ENCODE data around the gene ATP6V1F.

The ATP6V1F gene

DNA sequence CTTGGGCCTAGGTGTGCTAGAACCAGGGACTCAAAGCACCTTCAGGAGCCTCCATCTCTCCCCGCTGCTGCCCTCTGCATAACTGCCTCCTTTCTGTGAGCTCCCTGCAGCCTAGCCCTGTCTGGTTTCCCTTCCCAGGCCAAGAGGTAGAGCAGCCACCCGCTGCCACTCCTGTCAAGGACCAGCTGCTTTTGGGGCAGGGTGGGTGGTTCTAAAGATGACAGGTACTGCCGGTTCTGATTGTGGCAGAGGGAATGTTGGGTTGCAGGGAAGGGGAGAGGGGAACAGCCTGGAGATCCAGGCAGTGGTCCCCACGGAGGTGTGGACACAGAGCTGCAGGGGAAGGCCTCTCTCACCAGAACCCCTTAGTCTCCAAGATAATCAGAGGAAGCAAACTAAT lies 36.1 kb upstream of the ATP6V1F start:
- Histone ChIP-seq H3K27ac (peak overlapping the region in 1 of 2 donors; percentile 73), H3K27me3 (no peaks in the 10 kb centered on the region), H3K4me1 (peaks cover 0 to 41% (median 30%) of the 10 kb centered on the region in 4 donors), H3K4me3 (no peak overlapping the region), H3K36me3 (no peaks in the 10 kb centered on the region), H3K9me3 (no peaks in the 10 kb centered on the region)
- TF ChIP-seq, protein P1, sequence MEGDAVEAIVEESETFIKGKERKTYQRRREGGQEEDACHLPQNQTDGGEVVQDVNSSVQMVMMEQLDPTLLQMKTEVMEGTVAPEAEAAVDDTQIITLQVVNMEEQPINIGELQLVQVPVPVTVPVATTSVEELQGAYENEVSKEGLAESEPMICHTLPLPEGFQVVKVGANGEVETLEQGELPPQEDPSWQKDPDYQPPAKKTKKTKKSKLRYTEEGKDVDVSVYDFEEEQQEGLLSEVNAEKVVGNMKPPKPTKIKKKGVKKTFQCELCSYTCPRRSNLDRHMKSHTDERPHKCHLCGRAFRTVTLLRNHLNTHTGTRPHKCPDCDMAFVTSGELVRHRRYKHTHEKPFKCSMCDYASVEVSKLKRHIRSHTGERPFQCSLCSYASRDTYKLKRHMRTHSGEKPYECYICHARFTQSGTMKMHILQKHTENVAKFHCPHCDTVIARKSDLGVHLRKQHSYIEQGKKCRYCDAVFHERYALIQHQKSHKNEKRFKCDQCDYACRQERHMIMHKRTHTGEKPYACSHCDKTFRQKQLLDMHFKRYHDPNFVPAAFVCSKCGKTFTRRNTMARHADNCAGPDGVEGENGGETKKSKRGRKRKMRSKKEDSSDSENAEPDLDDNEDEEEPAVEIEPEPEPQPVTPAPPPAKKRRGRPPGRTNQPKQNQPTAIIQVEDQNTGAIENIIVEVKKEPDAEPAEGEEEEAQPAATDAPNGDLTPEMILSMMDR (IDR thresholded peaks at IDR 0.05), result no peak
- intact Hi-C loops (cut with DNase I; ENCODE audit: low total_unique reads), result loop anchor here (5.0 kb wide), 1 partner anchor 34 kb away; the partner anchor contains the start of gene CCDC136
- DNase-seq, result no peak

DNA sequence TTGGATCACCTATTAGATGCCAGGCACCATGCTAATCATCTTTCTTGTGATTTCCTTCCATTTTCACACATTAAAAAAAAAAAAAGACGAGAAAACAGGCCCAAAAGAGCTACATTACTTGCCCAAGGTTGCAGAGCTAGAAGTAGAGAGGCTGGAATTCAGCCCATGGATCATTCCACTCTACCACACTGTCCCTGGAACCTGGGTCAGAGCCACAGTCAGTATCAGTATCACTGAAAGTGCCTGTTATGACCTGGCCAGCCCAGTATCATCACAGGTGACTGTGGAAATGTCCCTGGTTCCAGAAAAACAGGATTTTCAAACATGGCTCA lies 35.8 kb upstream of the ATP6V1F start:
- Histone ChIP-seq H3K27ac (peak overlapping the region; percentile 73 to 83), H3K27me3 (no peaks in the 10 kb centered on the region)
- intact Hi-C loops (cut with DNase I; ENCODE audit: low total_unique reads), result loop anchor here (5.0 kb wide), 1 partner anchor 35 kb away; the partner anchor contains the start of gene CCDC136

DNA sequence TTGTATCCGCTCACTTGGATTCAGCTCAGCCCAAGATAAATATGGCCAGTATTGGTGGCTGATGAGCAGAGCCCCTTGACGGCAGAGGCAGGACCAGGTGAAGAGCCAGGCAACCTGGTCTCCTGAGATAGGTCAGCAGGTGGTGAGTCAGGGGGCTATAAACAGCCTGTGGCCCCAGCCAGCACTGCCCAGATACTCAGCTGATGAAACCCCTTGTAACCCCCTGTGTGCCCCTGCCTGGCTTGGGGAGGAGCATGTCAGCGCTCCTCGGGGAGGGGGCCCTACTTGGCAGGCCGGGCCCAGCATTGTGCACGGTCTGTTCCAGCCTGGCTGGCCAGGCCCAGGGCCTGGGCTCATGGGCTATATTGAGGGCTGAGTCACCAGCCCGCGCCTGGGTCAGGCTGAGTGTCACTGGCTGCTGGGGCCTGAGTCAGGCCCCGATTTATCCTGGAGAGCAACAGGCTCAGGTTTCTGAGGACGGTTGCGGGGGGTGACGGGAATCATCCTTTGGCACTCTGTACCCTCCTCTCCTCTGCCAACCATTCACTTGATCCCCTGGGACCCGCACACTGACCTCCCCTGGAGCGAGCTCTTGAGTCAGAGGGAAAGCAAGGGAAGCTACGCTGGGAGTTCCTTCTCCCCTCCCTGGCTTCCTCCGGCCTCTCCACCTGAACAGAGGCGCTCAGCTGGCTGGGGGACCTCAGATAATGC lies 35.3 kb upstream of the ATP6V1F start:
- peaks cover 0 to 50% (median 39%) of the 10 kb centered on the region in 4 donors for H3K4me1 ChIP-seq
- TF ChIP-seq, protein P1 (IDR thresholded peaks at IDR 0.05), result no peak
- H3K9me3 ChIP-seq, result no peaks in the 10 kb centered on the region
- H3K4me3 ChIP-seq, result no peak overlapping the region
- intact Hi-C loops (cut with DNase I; ENCODE audit: low total_unique reads), result loop anchor here (5.0 kb wide), 1 partner anchor 35 kb away; the partner anchor contains the start of gene CCDC136
- H3K36me3 ChIP-seq, result no peaks in the 10 kb centered on the region
- peak overlapping the region; percentile 73 to 83 for H3K27ac ChIP-seq
- no peaks in the 10 kb centered on the region for H3K27me3 ChIP-seq
- DNase-seq, result peak; percentile 59 to 88

More for the DNA sequence above, 35.8 kb upstream of the ATP6V1F start:
- peaks cover 0 to 45% (median 34%) of the 10 kb centered on the region in 4 donors for H3K4me1 ChIP-seq
- no peak overlapping the region for H3K4me3 ChIP-seq
- H3K9me3 ChIP-seq, result no peaks in the 10 kb centered on the region
- no peaks in the 10 kb centered on the region for H3K36me3 ChIP-seq
- TF ChIP-seq, protein P1 (IDR thresholded peaks at IDR 0.05), result no peak
- no peak for DNase-seq

DNA sequence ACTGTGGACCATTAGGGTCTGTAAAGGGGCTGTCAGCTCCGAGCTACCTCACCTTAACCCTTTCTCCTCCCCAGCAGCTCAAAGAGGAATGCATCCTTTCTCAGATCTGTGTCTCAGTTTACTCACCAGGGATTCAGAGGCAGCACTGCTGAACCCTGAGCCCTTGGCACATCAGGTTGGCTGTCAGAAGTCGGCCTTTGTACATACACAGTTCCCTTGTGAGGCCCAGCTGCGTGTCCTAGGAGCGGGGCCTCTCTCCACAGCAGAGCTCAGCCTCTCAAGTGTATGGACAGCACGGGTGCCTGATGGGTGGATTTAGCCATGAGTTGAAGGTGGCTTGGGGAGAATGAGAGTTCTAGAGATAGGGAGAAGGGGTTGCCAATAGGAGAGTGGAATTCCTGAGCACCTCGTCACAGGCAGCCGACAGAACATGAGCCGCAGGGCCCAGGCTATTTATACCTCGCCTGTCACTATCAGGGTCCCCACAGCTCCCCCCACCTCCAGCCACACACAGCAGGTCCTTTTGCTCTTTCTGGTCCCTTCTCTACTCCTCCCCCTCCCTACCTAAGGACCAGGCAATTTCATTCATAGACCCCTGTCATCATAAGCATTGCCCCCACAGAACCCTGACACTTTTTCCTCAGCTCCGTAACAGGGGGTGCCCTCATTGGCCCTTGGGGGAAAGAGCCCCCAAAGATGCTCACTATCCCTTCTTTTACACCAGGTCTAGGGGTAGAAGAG lies 34.5 kb upstream of the ATP6V1F start:
- DNase-seq, result peak in 1 of 2 donors; percentile 76
- Histone ChIP-seq H3K4me1 (peaks cover 0 to 58% (median 46%) of the 10 kb centered on the region in 4 donors), H3K4me3 (no peak overlapping the region)

More for the DNA sequence above, 34.5 kb upstream of the ATP6V1F start:
- TF ChIP-seq, protein P1 (IDR thresholded peaks at IDR 0.05), result no peak
- Histone ChIP-seq H3K27me3 (no peaks in the 10 kb centered on the region), H3K36me3 (no peaks in the 10 kb centered on the region), H3K9me3 (no peaks in the 10 kb centered on the region), H3K27ac (peak overlapping the region; percentile 73 to 83)
- intact Hi-C loops (cut with DNase I; ENCODE audit: low total_unique reads), result loop anchor here (5.0 kb wide), 1 partner anchor 36 kb away; the partner anchor contains the start of gene CCDC136
